Subcutaneous adipose tissue (tissue), 4 donors: ENCODE results near the gene CCN5. TPM values are rescaled to one million over a fixed set of nuclear protein-coding genes. Genes with fewer than 3 reads are reported as not detected.

Experiments used
- CTCF ChIP-seq: fragments of 450-650 bp; IDR thresholded peaks from one replicate; pipeline ENCODE4 v1.5.1; 2016; ENCODE audit warnings: low read depth, mild to moderate bottlenecking, control low read depth, antibody characterized with exemption, moderate library complexity
- total RNA-seq, 4 donors: library from RNA; depleted of rRNA; stranded (reverse); fragments of >200 nt; gene quantifications; one replicate each; pipeline ENCODE4 v1.1.0, GENCODE V29; 2016

Gene CCN5
- total RNA-seq, 4 donors from 2014 or later, result 153 to 1,717 (median 223) TPM

- no peak for TF ChIP-seq CTCF
These were observed 14.9 kb upstream of the CCN5 start for GRCh38 chr20:44700306-44700705.

GRCh38 chr20:44701118-44701857 is 13.9 kb upstream of the CCN5 start:
- TF ChIP-seq CTCF, result no peak

GRCh38 chr20:44701858-44702256 is 13.3 kb upstream of the CCN5 start:
- no peak for TF ChIP-seq CTCF

GRCh38 chr20:44702776-44703175 is 12.4 kb upstream of the CCN5 start:
- no peak for TF ChIP-seq CTCF

- TF ChIP-seq CTCF, result no peak
These were observed 11.8 kb upstream of the CCN5 start for GRCh38 chr20:44703183-44703925.

GRCh38 chr20:44703956-44704488 is 11.1 kb upstream of the CCN5 start:
- TF ChIP-seq CTCF, result no peak

- TF ChIP-seq CTCF, result no peak
These were observed 10.6 kb upstream of the CCN5 start for GRCh38 chr20:44704551-44704971.
